HUES48 (cell line): ENCODE results near the gene KAT6B.
A peak's percentile ranks its signal among the peaks of the same experiment; 100 is the strongest.

Experiments used
- H3K27ac ChIP-seq: one replicate; pipeline ENCODE4 v1.7.0; 2013; ENCODE audit warnings: low read depth, low read length, inconsistent platforms
- H3K27me3 ChIP-seq: 2 replicates; pipeline ENCODE4 v1.6.1; 2013; ENCODE audit warnings: mild to moderate bottlenecking, low read length; ENCODE audit not compliant: control insufficient read depth, insufficient read depth
- H3K36me3 ChIP-seq: 2 replicates; pipeline ENCODE4 v1.6.1; 2013; ENCODE audit warnings: low read length; ENCODE audit not compliant: control insufficient read depth, insufficient read depth
- H3K4me1 ChIP-seq: 2 replicates; pipeline ENCODE4 v1.6.1; 2013; ENCODE audit warnings: mild to moderate bottlenecking, low read length; ENCODE audit not compliant: control insufficient read depth, insufficient read depth
- H3K4me3 ChIP-seq: 2 replicates; pipeline ENCODE4 v1.5.1; 2013; ENCODE audit warnings: mild to moderate bottlenecking, low read depth, low read length
- H3K9ac ChIP-seq: 2 replicates; pipeline ENCODE4 v1.6.1; 2013; ENCODE audit warnings: mild to moderate bottlenecking, low read depth, low read length, moderate library complexity
- H3K9me3 ChIP-seq: 2 replicates; pipeline ENCODE4 v1.6.1; 2013; ENCODE audit warnings: low read length; ENCODE audit not compliant: control insufficient read depth, insufficient read depth

Gene KAT6B

DNA sequence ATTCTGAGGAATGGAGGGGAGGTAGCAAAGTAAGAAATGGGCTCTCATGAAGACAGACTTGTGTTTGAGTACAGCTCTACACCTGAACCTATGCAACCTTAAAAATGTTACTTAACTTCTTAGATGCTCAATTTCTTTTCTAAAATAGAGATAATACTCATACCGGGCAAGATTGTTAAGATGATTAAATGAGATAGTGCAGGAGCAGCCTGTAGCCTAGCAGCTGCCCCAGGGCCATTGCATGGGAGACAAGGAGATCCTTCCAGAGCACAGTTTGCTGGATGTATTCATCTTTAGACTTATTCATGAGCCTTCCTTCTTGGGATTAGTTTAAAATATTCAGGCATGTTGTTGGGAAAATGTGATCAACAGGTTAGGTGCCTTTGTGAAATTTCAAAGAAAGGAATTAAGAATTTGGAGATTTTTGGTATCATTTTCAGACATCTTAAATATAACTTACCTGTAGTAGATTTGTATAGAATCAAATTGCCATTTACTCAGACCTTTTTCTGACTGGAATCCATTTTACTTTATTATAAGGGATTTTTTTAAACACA lies 130.2 kb downstream of the KAT6B start:
- Histone ChIP-seq H3K36me3 (no peaks in the 10 kb centered on the region), H3K4me1 (no peaks in the 10 kb centered on the region; the same call in 1 of the 2 replicates), H3K9ac (no peak overlapping the region), H3K27me3 (no peaks in the 10 kb centered on the region), H3K4me3 (no peak overlapping the region), H3K9me3 (no peaks in the 10 kb centered on the region), H3K27ac (no peak overlapping the region)

DNA sequence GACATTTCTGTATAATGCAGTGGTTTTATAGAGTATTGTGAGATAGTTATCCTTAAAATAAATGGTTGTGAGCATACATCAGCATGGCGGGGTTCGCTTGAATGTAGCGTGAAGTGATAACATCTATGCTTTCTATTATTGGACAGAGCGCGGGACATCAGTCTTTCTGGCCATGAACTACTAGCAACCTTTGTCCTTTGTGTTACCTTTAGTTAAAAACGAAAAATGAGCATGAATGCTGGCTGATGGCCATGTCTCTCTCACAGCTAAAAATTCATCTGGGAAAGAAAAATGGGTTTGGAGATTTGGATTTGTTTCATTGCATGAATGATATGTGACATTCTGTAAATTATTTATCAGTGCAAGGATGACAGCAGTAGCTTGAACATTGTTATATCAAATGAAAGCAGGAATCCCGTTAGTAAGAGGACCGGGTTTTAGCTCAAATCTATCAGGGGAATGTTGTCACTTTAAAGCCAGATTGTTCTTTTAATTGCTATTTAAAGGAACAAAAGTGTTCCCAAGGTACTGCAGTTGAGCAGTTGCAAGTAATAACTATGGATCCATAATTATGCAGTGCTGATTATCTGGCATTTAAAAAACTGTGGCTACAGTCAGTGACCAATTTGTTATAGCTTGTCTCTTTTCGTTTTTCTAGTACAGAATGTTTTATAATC lies 131.0 kb downstream of the KAT6B start:
- Histone ChIP-seq H3K9me3 (no peaks in the 10 kb centered on the region), H3K27me3 (no peaks in the 10 kb centered on the region), H3K9ac (no peak overlapping the region), H3K4me1 (no peaks in the 10 kb centered on the region; the same call in 1 of the 2 replicates), H3K4me3 (no peak overlapping the region), H3K36me3 (no peaks in the 10 kb centered on the region), H3K27ac (no peak overlapping the region)

DNA sequence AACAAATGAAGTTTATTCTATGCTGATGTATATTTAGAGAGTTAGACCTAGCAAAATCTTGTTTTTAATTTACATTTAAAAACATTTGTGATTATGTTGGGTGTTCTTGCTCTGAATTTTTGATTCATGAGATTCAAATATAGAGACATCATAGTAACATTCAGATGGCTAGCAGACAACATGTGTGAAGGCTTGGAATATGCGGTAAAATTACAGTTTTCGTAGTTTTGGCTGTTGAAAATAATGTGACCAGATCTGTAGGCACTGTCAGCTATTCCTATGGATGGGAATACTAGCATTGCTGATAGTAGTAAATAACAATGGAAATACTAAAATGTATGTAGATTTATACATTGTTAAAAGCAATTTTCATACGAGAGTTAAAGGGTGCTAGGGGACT lies 131.9 kb downstream of the KAT6B start:
- Histone ChIP-seq H3K9me3 (no peaks in the 10 kb centered on the region), H3K9ac (no peak overlapping the region), H3K27ac (no peak overlapping the region), H3K27me3 (no peaks in the 10 kb centered on the region), H3K4me1 (peaks cover 3% of the 10 kb centered on the region; the same call in 1 of the 2 replicates), H3K4me3 (no peak overlapping the region), H3K36me3 (no peaks in the 10 kb centered on the region)

DNA sequence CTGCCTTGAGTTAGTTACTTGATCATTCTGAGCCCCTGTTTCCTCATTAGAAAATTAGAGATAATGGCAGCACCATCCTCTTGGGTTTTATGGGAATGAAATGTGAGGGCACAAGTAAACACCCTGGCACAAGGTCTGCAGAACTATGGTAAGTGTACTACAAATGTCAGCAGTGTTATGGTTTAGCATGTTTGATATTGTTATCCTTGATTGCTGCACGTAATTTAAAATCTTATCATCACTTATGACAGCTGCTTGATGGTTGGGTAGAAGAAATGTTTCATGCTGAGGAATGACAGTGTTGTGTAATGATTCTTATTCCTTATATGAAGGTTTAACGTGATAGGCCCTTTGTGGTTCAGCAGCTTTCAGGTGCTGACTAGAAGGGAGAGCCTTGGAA lies 134.3 kb downstream of the KAT6B start:
- no peak overlapping the region for H3K9ac ChIP-seq
- no peak overlapping the region for H3K4me3 ChIP-seq
- no peaks in the 10 kb centered on the region for H3K36me3 ChIP-seq
- no peaks in the 10 kb centered on the region for H3K9me3 ChIP-seq
- no peaks in the 10 kb centered on the region for H3K27me3 ChIP-seq
- H3K27ac ChIP-seq: no peak overlapping the region
- H3K4me1 ChIP-seq: peaks cover 3% of the 10 kb centered on the region; the same call in 1 of the 2 replicates

DNA sequence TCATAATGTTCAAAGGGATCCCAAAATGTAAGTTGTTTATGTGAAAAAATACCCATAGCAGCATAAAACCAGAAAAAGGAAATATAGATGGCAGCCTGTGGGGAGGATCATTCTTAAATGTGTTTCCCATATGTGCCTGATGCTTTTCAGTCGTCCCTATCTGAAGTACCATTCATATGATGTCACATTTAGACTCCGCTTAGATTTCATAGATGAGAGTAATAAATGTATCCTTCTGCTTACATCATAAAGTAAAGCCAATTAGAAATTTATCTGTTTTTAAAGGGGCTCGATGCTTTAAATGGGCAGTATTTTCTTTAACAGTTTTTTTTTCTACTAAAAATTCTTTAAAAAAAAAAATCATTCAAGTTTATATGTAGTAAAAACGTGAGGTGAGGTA lies 136.1 kb downstream of the KAT6B start:
- no peak overlapping the region for H3K4me3 ChIP-seq
- H3K9ac ChIP-seq: no peak overlapping the region
- H3K9me3 ChIP-seq: no peaks in the 10 kb centered on the region
- H3K36me3 ChIP-seq: no peaks in the 10 kb centered on the region
- no peak overlapping the region for H3K27ac ChIP-seq
- no peaks in the 10 kb centered on the region for H3K27me3 ChIP-seq
- peaks cover 4% of the 10 kb centered on the region; the same call in 1 of the 2 replicates for H3K4me1 ChIP-seq

DNA sequence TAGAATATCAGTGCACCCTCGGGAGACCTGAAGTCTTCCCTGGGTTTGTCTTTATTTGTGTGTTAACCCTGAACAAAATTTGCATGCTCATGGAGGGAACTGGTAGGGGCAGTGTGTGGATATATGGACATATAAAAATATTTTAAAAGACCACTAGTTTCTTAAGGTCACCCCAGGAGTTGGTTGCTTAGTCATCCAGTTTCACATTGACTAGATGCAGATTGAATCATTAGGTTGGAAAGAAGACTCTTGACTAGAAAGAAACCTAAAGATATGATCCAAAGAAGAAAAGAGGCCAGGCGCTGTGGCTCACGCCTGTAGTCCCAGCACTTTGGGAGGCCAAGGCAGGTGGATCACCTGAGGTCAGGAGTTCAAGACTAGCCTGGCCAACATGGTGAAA lies 137.1 kb downstream of the KAT6B start:
- peaks cover 14% of the 10 kb centered on the region for H3K4me1 ChIP-seq
- no peak overlapping the region for H3K9ac ChIP-seq
- H3K27ac ChIP-seq: no peak overlapping the region
- H3K9me3 ChIP-seq: no peaks in the 10 kb centered on the region
- H3K4me3 ChIP-seq: no peak overlapping the region
- no peaks in the 10 kb centered on the region for H3K27me3 ChIP-seq
- no peaks in the 10 kb centered on the region for H3K36me3 ChIP-seq

DNA sequence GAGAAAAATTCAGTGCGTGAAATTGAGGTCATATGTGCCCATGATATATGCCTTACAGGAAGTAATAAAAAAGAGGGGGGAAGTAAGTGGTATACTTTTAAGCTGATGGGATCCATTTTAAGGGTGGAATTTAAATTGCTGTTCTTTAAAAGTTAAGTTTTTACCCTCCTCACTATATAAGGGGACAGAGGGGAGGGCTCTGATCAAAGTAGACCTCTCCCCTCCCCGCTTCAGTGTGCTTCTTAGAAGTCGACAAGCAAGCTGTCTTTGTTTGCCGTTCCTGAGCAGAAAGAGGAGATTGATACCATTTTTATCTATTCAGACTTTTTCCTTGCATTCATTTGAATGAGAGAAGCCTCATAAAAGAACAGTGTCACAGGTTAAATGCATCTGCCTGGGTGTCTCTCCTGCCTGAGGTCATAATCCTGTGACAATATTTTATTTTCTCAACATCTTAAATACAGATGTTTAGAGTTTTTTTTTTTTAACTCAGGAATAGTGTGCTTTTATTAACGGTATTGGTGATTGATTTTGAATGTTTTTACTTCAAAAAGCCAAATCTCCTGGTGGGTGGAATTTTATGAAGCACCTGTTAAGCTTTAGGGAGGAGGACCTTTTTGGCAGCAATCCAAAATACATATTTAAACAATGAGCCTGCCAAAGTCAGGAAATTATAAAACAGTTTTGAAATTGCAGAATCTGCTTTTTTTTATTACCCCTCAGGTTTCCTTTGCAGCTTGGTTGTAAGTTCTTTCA lies 141.7 kb downstream of the KAT6B start:
- H3K4me3 ChIP-seq: no peak overlapping the region
- H3K4me1 ChIP-seq: peaks cover 21% of the 10 kb centered on the region
- H3K27me3 ChIP-seq: no peaks in the 10 kb centered on the region
- no peaks in the 10 kb centered on the region for H3K9me3 ChIP-seq
- H3K27ac ChIP-seq: no peak overlapping the region
- no peaks in the 10 kb centered on the region for H3K36me3 ChIP-seq
- H3K9ac ChIP-seq: no peak overlapping the region

DNA sequence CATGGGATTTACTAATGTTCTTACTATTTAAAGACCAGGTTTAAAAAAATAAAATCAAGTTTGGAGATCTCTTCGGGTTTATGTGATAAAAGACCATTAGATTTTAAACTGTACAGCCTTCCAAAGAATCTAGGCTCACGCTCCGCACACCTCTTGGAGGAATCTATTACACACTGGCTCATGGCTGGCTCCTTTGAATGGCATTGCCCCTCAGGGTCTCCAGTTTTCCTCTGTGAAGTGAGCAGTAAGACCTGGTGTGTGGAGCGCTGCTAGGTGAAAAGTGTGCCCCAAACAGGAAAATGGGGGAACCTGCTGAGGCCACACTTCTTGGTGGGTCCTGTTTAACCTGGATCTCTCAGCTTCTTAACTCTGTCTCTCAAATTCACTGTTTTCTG lies 142.3 kb downstream of the KAT6B start:
- peaks cover 19% of the 10 kb centered on the region for H3K4me1 ChIP-seq
- no peaks in the 10 kb centered on the region for H3K9me3 ChIP-seq
- peak overlapping the region; percentile 12 for H3K27ac ChIP-seq
- no peaks in the 10 kb centered on the region for H3K36me3 ChIP-seq
- no peak overlapping the region for H3K4me3 ChIP-seq
- no peak overlapping the region for H3K9ac ChIP-seq
- no peaks in the 10 kb centered on the region for H3K27me3 ChIP-seq

DNA sequence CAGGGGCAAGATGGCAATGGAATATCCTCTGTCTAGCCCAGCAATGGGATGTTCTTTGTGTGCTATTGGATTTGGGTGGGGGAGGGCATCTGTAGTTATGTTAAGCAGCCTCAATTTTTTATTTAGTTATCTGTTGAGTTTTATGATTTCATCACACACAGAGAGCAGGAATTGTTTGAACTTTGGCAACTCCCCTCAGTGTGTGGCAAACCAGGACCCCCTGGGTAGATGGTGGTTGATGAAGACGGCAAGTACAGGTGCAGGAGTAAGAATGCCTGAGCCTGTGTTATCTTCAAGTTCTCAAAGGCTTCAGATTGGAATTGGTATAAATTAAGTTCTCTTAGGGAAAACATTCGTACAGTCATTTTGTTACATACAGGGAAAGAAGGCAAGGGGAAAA lies 142.7 kb downstream of the KAT6B start:
- no peak overlapping the region for H3K9ac ChIP-seq

DNA sequence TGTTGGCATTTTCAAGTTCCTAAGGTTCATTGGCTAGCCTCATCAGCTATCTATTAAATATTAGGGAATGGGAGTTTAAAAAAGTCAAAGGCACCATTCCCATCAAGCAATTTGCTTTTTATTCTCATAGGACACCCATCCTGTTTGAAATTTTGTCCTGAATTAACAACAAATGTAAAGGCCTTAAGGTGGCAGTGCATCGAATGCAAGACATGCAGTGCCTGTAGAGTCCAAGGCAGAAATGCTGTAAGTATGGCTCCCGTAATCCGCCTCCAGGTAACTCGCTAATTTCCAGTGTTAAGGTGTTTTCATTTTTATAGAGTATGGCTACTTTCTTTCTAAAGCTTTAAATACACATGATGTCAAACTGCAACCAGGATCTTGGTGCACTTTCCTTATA lies 143.1 kb downstream of the KAT6B start:
- Histone ChIP-seq H3K27ac (no peak overlapping the region), H3K4me3 (no peak overlapping the region), H3K9ac (no peak overlapping the region), H3K27me3 (no peaks in the 10 kb centered on the region), H3K36me3 (no peaks in the 10 kb centered on the region), H3K9me3 (no peaks in the 10 kb centered on the region), H3K4me1 (peaks cover 19% of the 10 kb centered on the region)

More for the DNA sequence above, 142.7 kb downstream of the KAT6B start:
- Histone ChIP-seq H3K4me3 (no peak overlapping the region), H3K9me3 (no peaks in the 10 kb centered on the region), H3K36me3 (no peaks in the 10 kb centered on the region), H3K27me3 (no peaks in the 10 kb centered on the region), H3K27ac (peak overlapping the region; percentile 12), H3K4me1 (peaks cover 19% of the 10 kb centered on the region)

DNA sequence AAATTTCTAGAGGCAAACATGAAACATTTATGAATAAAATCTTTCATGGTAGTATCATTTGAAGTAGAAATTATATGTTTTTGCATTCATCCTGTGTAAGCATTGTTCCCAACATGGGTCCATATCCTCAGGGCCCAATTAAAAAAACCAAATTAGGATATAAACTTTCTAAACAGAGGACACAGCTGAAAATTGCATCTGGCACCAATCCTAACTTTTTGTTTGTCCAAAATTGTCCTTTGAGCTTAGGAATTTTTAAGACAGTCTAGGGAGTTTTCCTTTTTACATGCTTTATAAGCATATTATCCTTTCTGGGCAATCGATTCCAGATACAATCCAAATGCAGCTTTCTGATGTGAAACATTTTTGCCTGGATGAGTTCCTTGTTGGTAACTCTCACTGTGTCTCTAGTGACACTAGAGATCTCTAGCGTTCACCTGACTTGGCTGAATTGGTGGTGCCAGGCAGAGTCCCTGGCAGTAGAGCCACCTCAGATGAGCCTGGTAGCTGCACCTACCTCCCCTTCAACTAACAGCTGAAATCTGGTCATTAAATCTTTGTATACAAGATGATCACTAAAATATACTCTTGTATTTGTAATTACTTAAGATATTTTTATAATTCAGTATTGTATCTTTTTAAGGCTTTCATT lies 147.5 kb downstream of the KAT6B start:
- Histone ChIP-seq H3K27ac (no peak overlapping the region), H3K9ac (no peak overlapping the region), H3K4me1 (peaks cover 5% of the 10 kb centered on the region; the same call in 1 of the 2 replicates), H3K27me3 (no peaks in the 10 kb centered on the region), H3K36me3 (peaks cover 18% of the 10 kb centered on the region), H3K9me3 (no peaks in the 10 kb centered on the region), H3K4me3 (no peak overlapping the region)
